Measurements from ENCODE around the gene HMGXB4. TPM values are rescaled to one million over a fixed set of nuclear protein-coding genes. Genes with fewer than 3 reads are reported as not detected.

Gene HMGXB4
- total and polyA plus RNA-seq, 2 of the 13 experiments (the other 11 are each of a cell fraction or from before 2014, with no cell fraction given): 13.9 to 16.3 TPM

GRCh38 chr22:35311551-35311999 lies 54.3 kb downstream of the HMGXB4 start:
- in situ Hi-C loops (cut with HindIII; ENCODE audit: extremely low pct_ligation_motif_present, low pct_unique_long_range_greater_than_20kb) (no loop called here), intact Hi-C loops (cut with micrococcal nuclease; ENCODE audit: unreplicated experiment) (no loop called here)
- no peaks in the 10 kb centered on the region for H3K9me3 ChIP-seq (ENCODE audit: low read length)
- H3K27me3 ChIP-seq (ENCODE audit: control insufficient read depth in 1 of 2, insufficient read depth in 2 of 2, low read length in 2 of 2): no peaks in the 10 kb centered on the region
- H3K4me2 ChIP-seq (ENCODE audit: low read depth, low read length): peak overlapping the region; percentile 71
- no peak for DNase-seq (ENCODE audit: low spot score)
- peak overlapping the region in 1 of 3 experiments; percentile 56; a peak in 3 of 6 replicates for H3K4me3 ChIP-seq (replicated peaks in 1 of 3; ENCODE audit: insufficient read depth in 1 of 3, low read depth in 2 of 3, low read length in 3 of 3)
- H2AFZ ChIP-seq (ENCODE audit: low read length): no peak overlapping the region
- peaks cover 61% of the 10 kb centered on the region for H3K4me1 ChIP-seq (ENCODE audit: insufficient read depth, low read length)
- peak; percentile 10 for ATAC-seq
- no TSS peak for BruUV-seq (replicated peaks)
- peaks cover 49% of the 10 kb centered on the region for H3K79me2 ChIP-seq (ENCODE audit: insufficient read depth, low read length)
- ChIA-PET POLR2A (interaction anchor here (0.7 to 5.5 kb wide), 5 partner anchors 10 to 87 kb away, joined by 3 to 126 read pairs (median 9); partner anchors contain the start of genes HMGXB4 and TOM1), CTCF (ENCODE audit: low intra/inter-chr PET ratio, low total read pairs) (no interaction called here)
- peak overlapping the region; percentile 82 for H3K27ac ChIP-seq (ENCODE audit: extremely low read length, insufficient read depth, low read length)
- FAIRE-seq: no peak
- WGBS (ENCODE audit: low lambda C conversion rate): 61% methylated on average over 8 of the region's 8 CpGs
- peaks cover 1 to 7% of the 10 kb centered on the region in 2 experiments; a peak in 3 of 5 replicates for H3K36me3 ChIP-seq (replicated peaks in 1 of 2; ENCODE audit: control insufficient read depth in 1 of 2, insufficient read depth in 2 of 2, low read length in 2 of 2)
- H3K9ac ChIP-seq (ENCODE audit: insufficient read depth, low read depth, low read length): peak overlapping the region; percentile 60
- no peaks in the 10 kb centered on the region for H4K20me1 ChIP-seq (ENCODE audit: insufficient read depth, low read length)
- TF ChIP-seq ZNF614 (CRISPR knock-in tag; IDR thresholded peaks at IDR 0.05; ENCODE audit: borderline replicate concordance) (0 out of 2 replicates have a peak, but pooled peaks have one; percentile 0), ZNF772 (CRISPR knock-in tag; IDR thresholded peaks at IDR 0.05) (0 out of 2 replicates have a peak, but pooled peaks have one; percentile 4), SP4 (CRISPR knock-in tag; IDR thresholded peaks at IDR 0.05) (0 out of 2 replicates have a peak, but pooled peaks have one; percentile 28), ZC3H4 (CRISPR knock-in tag; IDR thresholded peaks at IDR 0.05; ENCODE audit: borderline replicate concordance) (0 out of 2 replicates have a peak, but pooled peaks have one; percentile 32), SALL1 (CRISPR knock-in tag; IDR thresholded peaks at IDR 0.05) (peak; percentile 4; the same call in 1 of the 2 replicates), CENPX (CRISPR knock-in tag; IDR thresholded peaks at IDR 0.05) (no peak), TEF (CRISPR knock-in tag; IDR thresholded peaks at IDR 0.05) (no peak), DPF2 (CRISPR knock-in tag; IDR thresholded peaks at IDR 0.05; ENCODE audit: borderline replicate concordance, low read depth) (no peak), ZKSCAN8 (CRISPR knock-in tag; IDR thresholded peaks at IDR 0.05; ENCODE audit: borderline replicate concordance) (no peak), HDAC6 (IDR thresholded peaks at IDR 0.05; ENCODE audit: low read depth, low read length) (no peak)
- TF ChIP-seq, protein P1, sequence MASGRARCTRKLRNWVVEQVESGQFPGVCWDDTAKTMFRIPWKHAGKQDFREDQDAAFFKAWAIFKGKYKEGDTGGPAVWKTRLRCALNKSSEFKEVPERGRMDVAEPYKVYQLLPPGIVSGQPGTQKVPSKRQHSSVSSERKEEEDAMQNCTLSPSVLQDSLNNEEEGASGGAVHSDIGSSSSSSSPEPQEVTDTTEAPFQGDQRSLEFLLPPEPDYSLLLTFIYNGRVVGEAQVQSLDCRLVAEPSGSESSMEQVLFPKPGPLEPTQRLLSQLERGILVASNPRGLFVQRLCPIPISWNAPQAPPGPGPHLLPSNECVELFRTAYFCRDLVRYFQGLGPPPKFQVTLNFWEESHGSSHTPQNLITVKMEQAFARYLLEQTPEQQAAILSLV (CRISPR knock-in tag; IDR thresholded peaks at IDR 0.05; ENCODE audit: borderline replicate concordance): 0 out of 2 replicates have a peak, but pooled peaks have one; percentile 32
- TF ChIP-seq, protein P2, sequence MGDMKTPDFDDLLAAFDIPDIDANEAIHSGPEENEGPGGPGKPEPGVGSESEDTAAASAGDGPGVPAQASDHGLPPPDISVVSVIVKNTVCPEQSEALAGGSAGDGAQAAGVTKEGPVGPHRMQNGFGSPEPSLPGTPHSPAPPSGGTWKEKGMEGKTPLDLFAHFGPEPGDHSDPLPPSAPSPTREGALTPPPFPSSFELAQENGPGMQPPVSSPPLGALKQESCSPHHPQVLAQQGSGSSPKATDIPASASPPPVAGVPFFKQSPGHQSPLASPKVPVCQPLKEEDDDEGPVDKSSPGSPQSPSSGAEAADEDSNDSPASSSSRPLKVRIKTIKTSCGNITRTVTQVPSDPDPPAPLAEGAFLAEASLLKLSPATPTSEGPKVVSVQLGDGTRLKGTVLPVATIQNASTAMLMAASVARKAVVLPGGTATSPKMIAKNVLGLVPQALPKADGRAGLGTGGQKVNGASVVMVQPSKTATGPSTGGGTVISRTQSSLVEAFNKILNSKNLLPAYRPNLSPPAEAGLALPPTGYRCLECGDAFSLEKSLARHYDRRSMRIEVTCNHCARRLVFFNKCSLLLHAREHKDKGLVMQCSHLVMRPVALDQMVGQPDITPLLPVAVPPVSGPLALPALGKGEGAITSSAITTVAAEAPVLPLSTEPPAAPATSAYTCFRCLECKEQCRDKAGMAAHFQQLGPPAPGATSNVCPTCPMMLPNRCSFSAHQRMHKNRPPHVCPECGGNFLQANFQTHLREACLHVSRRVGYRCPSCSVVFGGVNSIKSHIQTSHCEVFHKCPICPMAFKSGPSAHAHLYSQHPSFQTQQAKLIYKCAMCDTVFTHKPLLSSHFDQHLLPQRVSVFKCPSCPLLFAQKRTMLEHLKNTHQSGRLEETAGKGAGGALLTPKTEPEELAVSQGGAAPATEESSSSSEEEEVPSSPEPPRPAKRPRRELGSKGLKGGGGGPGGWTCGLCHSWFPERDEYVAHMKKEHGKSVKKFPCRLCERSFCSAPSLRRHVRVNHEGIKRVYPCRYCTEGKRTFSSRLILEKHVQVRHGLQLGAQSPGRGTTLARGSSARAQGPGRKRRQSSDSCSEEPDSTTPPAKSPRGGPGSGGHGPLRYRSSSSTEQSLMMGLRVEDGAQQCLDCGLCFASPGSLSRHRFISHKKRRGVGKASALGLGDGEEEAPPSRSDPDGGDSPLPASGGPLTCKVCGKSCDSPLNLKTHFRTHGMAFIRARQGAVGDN (CRISPR knock-in tag; IDR thresholded peaks at IDR 0.05): peak; percentile 45; the same call in 1 of the 2 replicates

All from HepG2 (cell line).